HG03097 (cell line): Measurements from ENCODE around the gene PIGZ.

Experiments used
- ATAC-seq: cut with Tn5 transposase; IDR thresholded peaks from one replicate; pipeline ENCODE4 v1.9.1; 2021; ENCODE audit not compliant: unreplicated experiment, low FRiP score

Gene PIGZ

GRCh38 chr3:197001972-197002700 is 33.5 kb upstream of the PIGZ start:
- peak; percentile 16 for ATAC-seq

GRCh38 chr3:197001106-197001971 is 32.7 kb upstream of the PIGZ start:
- ATAC-seq = no peak

GRCh38 chr3:197000211-197000610 is 31.6 kb upstream of the PIGZ start:
- no peak for ATAC-seq

- ATAC-seq = no peak
Measured at GRCh38 chr3:196998966-196999760, 30.5 kb upstream of the PIGZ start.

- no peak for ATAC-seq
Measured at GRCh38 chr3:196997311-196997710, 28.7 kb upstream of the PIGZ start.

GRCh38 chr3:196996454-196997265 is 28.0 kb upstream of the PIGZ start:
- no peak for ATAC-seq

GRCh38 chr3:196995646-196996355 is 27.2 kb upstream of the PIGZ start:
- ATAC-seq = no peak

GRCh38 chr3:196995027-196995426 is 26.4 kb upstream of the PIGZ start:
- no peak for ATAC-seq

- ATAC-seq = no peak
Measured at GRCh38 chr3:196994056-196994455, 25.4 kb upstream of the PIGZ start.

- no peak for ATAC-seq
Measured at GRCh38 chr3:196992461-196993065, 23.9 kb upstream of the PIGZ start.

GRCh38 chr3:196991581-196992460 is 23.2 kb upstream of the PIGZ start:
- ATAC-seq = no peak

GRCh38 chr3:196990601-196991007 is 22.0 kb upstream of the PIGZ start:
- ATAC-seq = no peak

GRCh38 chr3:196989721-196990262 is 21.2 kb upstream of the PIGZ start:
- ATAC-seq = no peak

GRCh38 chr3:196988241-196989029 is 19.8 kb upstream of the PIGZ start:
- no peak for ATAC-seq

- ATAC-seq = no peak
Measured at GRCh38 chr3:196987022-196987421, 18.4 kb upstream of the PIGZ start.

- no peak for ATAC-seq
Measured at GRCh38 chr3:196985954-196986885, 17.6 kb upstream of the PIGZ start.
